Measurements from ENCODE around the gene RAB43. TPM values are rescaled to one million over a fixed set of nuclear protein-coding genes. Genes with fewer than 3 reads are reported as not detected.

Gene RAB43
- total and polyA plus RNA-seq, 8 donors, result 4.7 to 18.7 (median 8.9) TPM

DNA sequence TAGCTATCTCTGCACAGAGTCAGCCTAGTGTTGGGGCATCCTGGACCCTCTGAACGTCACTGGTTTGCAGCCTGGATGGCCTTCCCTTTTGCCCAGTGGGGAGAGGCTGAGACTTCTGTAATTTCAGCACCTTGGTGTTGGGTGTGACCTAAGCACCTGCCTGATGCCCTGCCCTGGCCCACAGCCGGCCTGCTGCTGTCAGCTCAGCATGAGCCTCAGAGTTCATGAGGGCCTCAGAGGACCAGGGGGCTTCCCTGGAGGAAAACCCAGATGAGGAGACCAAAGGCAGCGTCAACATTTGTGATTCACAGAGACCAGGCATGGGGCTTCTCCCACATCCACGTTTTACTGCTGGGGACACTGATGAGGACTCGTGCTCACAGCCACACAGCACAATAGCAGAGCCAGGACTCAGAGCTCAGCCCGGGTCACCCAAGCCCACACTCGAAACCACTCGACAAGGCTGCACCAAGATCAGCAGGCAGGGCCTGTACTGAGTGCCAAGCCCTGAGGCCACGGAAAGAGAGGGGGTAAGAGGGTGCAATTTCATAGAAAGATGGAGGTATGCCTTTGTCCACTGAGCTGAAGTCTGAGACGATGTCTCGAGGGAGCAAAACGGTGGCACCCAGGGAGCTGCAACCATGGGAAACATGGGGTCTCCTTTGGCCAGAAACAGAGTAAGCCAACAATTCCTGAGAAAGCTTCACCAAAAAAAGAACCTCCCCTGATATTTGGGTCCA lies 70.9 kb downstream of the RAB43 start:
- DNase-seq, result peak in 1 of 6 donors; percentile 32
- intact Hi-C loops (cut with DNase I), result no loop called here
- H3K4me3 ChIP-seq, result no peak overlapping the region
- TF ChIP-seq, protein P1, sequence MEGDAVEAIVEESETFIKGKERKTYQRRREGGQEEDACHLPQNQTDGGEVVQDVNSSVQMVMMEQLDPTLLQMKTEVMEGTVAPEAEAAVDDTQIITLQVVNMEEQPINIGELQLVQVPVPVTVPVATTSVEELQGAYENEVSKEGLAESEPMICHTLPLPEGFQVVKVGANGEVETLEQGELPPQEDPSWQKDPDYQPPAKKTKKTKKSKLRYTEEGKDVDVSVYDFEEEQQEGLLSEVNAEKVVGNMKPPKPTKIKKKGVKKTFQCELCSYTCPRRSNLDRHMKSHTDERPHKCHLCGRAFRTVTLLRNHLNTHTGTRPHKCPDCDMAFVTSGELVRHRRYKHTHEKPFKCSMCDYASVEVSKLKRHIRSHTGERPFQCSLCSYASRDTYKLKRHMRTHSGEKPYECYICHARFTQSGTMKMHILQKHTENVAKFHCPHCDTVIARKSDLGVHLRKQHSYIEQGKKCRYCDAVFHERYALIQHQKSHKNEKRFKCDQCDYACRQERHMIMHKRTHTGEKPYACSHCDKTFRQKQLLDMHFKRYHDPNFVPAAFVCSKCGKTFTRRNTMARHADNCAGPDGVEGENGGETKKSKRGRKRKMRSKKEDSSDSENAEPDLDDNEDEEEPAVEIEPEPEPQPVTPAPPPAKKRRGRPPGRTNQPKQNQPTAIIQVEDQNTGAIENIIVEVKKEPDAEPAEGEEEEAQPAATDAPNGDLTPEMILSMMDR (IDR thresholded peaks at IDR 0.05), result no peak
- H3K36me3 ChIP-seq, result no peaks in the 10 kb centered on the region
- WGBS, 2 donors, result 92 to 96% methylated on average over 12 of the region's 12 CpGs
- no peak overlapping the region for H3K27ac ChIP-seq
- H3K27me3 ChIP-seq, result no peaks in the 10 kb centered on the region
- FAIRE-seq, result no peak
- no peak for ATAC-seq
- H3K4me1 ChIP-seq, result peaks cover 27 to 37% (median 31%) of the 10 kb centered on the region in 3 donors
- no peaks in the 10 kb centered on the region for H3K9me3 ChIP-seq

DNA sequence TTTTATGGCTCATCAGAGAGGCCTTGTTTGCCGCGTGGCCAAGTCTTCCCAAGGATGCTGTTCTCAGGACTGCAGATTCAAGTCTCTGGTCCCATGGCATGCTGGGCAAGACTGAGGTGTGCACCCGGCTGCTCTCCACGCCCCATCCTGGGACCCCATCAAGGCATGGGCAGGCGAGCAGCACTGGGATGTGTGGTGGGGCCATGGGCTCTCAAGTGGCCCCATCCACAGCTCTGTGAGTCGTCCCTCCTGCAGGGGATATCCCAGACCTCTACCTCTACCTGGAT lies 74.1 kb downstream of the RAB43 start:
- no peak for DNase-seq
- ATAC-seq, result no peak
- no peak for FAIRE-seq
- Histone ChIP-seq H3K9me3 (no peaks in the 10 kb centered on the region), H3K27me3 (no peaks in the 10 kb centered on the region), H3K4me1 (peaks cover 5 to 9% (median 7%) of the 10 kb centered on the region in 3 donors), H3K4me3 (no peak overlapping the region), H3K27ac (no peak overlapping the region), H3K36me3 (no peaks in the 10 kb centered on the region)
- intact Hi-C loops (cut with DNase I), result no loop called here
- 90 to 95% methylated on average over 6 of the region's 6 CpGs for WGBS, 2 donors
- TF ChIP-seq, protein P1 (IDR thresholded peaks at IDR 0.05), result no peak

- Histone ChIP-seq H3K4me1 (peaks cover 0 to 3% (median 2%) of the 10 kb centered on the region in 3 donors), H3K4me3 (no peak overlapping the region), H3K27ac (no peak overlapping the region), H3K27me3 (no peaks in the 10 kb centered on the region), H3K36me3 (no peaks in the 10 kb centered on the region), H3K9me3 (no peaks in the 10 kb centered on the region)
- FAIRE-seq (no peak), DNase-seq (no peak), ATAC-seq (no peak)
- TF ChIP-seq, protein P1 (IDR thresholded peaks at IDR 0.05), result no peak
- WGBS, 2 donors, result 92 to 93% methylated on average over 45 to 46 of the region's 46 CpGs
- intact Hi-C loops (cut with DNase I), result no loop called here
Measured at GRCh38 chr3:129046732-129047552, 74.7 kb downstream of the RAB43 start.

DNA sequence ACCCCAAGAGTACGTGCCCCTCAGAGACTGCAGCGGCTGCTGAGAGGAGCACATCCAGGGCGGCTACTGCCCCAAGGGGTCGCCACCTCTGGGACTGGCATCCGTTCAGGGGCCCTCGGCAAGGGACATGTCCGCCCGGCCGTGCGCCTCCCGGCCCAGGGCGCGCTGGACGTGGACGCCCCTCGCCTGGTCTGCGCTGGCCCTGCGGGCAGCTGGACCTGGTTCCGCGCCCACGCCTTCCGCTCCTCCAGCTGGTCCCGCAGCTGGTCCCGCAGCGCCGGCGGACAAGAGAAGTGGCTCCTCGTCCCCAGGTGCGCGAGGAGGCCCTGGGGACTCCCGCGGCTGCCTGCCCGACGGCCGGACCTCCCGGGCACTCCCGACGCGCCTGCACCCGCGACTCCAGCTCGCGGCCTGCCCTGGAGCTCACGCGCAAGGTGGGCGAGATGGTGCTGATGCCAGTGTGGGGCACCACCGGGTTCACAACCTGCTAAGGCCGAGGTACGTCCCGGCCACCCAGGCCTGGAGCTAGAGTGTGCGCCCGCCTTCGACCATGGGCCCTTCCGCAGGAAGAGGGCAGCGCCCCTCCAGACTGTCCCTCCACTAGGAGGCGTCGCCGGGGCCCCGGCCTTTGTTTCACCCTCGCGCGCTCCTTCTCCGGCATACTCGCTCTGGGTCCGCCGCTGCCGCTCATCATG lies 75.4 kb downstream of the RAB43 start:
- ATAC-seq, result peak in 1 of 4 donors; percentile 32
- Histone ChIP-seq H3K36me3 (no peaks in the 10 kb centered on the region), H3K4me3 (peak overlapping the region in 1 of 4 donors; percentile 22), H3K4me1 (no peaks in the 10 kb centered on the region), H3K27me3 (no peaks in the 10 kb centered on the region), H3K27ac (no peak overlapping the region), H3K9me3 (no peaks in the 10 kb centered on the region)
- TF ChIP-seq, protein P1 (IDR thresholded peaks at IDR 0.05), result no peak
- no peak for FAIRE-seq
- 54 to 55% methylated on average over 60 to 67 of the region's 67 CpGs for WGBS, 2 donors
- no peak for DNase-seq
- intact Hi-C loops (cut with DNase I), result no loop called here

Measured in pancreas (tissue), 10 donors.